OCI-LY7 (cell line): ENCODE measurements around the gene TADA2B. TPM values are rescaled to one million over a fixed set of nuclear protein-coding genes. Genes with fewer than 3 reads are reported as not detected.
A peak's percentile ranks its signal among the peaks of the same experiment; 100 is the strongest.

ENCODE experiments used
- BruUV-seq: library from RNA; stranded (reverse); fragments of 400-500 nt; replicated peaks from 2 replicates; lab custom pipeline; 2021; lab: Mats Ljungman, UMichigan
- CTCF ChIA-PET: fragments of 300-600 bp; sonication (Branson Sonifier 250); formaldehyde crosslinking; loops from one replicate; lab custom pipeline; 2022; ENCODE audit warnings: antibody characterized with exemption; ENCODE audit not compliant: unreplicated experiment; lab: Charles Lee
- POLR2A ChIA-PET: fragments of 300-600 bp; sonication (Branson Sonifier 250); formaldehyde crosslinking; loops from one replicate; lab custom pipeline; 2022; ENCODE audit warnings: antibody characterized with exemption; lab: Charles Lee
- DNase-seq: peaks from one replicate; pipeline ENCODE4 v3.0.0-alpha.2; 2015; ENCODE audit warnings: low spot score
- H2AFZ ChIP-seq: fragments of 200-600 bp; sonication (generic), shearing (Covaris generic); 2 replicates; pipeline ENCODE4 v1.6.1; 2014; ENCODE audit warnings: mild to moderate bottlenecking, antibody characterized with exemption, low read length, moderate library complexity
- H3K27ac ChIP-seq: fragments of 200-600 bp; sonication (generic); 2 replicates; pipeline ENCODE4 v1.5.1; 2014; ENCODE audit warnings: mixed run types, low read depth, mild to moderate bottlenecking, moderate library complexity, low read length, inconsistent platforms; ENCODE audit not compliant: poor library complexity, severe bottlenecking
- H3K36me3 ChIP-seq: fragments of 200-600 bp; sonication (generic); 2 replicates; pipeline ENCODE4 v1.6.1; 2014; ENCODE audit warnings: mild to moderate bottlenecking, antibody characterized with exemption, low read length, moderate library complexity, mixed read lengths; ENCODE audit not compliant: insufficient read depth
- H3K4me1 ChIP-seq: fragments of 200-600 bp; sonication (generic); 2 replicates; pipeline ENCODE4 v1.5.1; 2014; ENCODE audit warnings: mild to moderate bottlenecking, low read length; ENCODE audit not compliant: insufficient read depth, poor library complexity, severe bottlenecking
- H3K4me2 ChIP-seq: fragments of 200-600 bp; sonication (generic); 2 replicates; pipeline ENCODE4 v1.6.1; 2014; ENCODE audit warnings: mild to moderate bottlenecking, low read length
- H3K4me3 ChIP-seq: fragments of 200-600 bp; sonication (generic); 2 replicates; pipeline ENCODE4 v1.5.1; 2014; ENCODE audit warnings: mild to moderate bottlenecking, low read depth, low read length; ENCODE audit not compliant: poor library complexity, severe bottlenecking
- H3K79me2 ChIP-seq: fragments of 200-600 bp; sonication (generic); 2 replicates; pipeline ENCODE4 v1.6.1; 2016; ENCODE audit warnings: low read depth, mild to moderate bottlenecking, low read length, moderate library complexity, mixed read lengths; ENCODE audit not compliant: insufficient read depth
- H3K9me2 ChIP-seq: fragments of 200-600 bp; sonication (generic); 2 replicates; pipeline ENCODE4 v1.6.1; 2016; ENCODE audit warnings: mild to moderate bottlenecking, low read length, mixed read lengths; ENCODE audit not compliant: insufficient read depth
- H3K9me3 ChIP-seq: fragments of 200-600 bp; sonication (generic); 2 replicates; pipeline ENCODE4 v1.6.1; 2014; ENCODE audit warnings: mild to moderate bottlenecking, mixed run types, low read length, mixed read lengths
- H4K20me1 ChIP-seq: fragments of 200-600 bp; sonication (generic); 2 replicates; pipeline ENCODE4 v1.6.1; 2014; ENCODE audit warnings: mild to moderate bottlenecking, antibody characterized with exemption, low read length, moderate library complexity, mixed read lengths; ENCODE audit not compliant: insufficient read depth
- EZH2phosphoT487 ChIP-seq: fragments of 200-600 bp; sonication (generic); IDR thresholded peaks from 2 replicates; pipeline ENCODE4 v1.6.1; 2018; ENCODE audit warnings: low read depth, borderline replicate concordance, mild to moderate bottlenecking, mixed run types, antibody characterized with exemption, low read length, moderate library complexity, mixed read lengths
- intact Hi-C: fragments of 100-400 bp; cut with micrococcal nuclease; formaldehyde crosslinking; loops from one replicate; pipeline ENCODE4 v1.10.0; 2022; ENCODE audit not compliant: unreplicated experiment
- total RNA-seq, 2 experiments: library from RNA; depleted of rRNA in 1 of 2; stranded (reverse); fragments of >200 nt in 1 of 2; shearing (Covaris generic) in 1 of 2; gene quantifications; 2 replicates each; pipeline ENCODE4 v1.2.3, GENCODE V29; 2014 to 2022
- TF ChIP-seq, protein P1 (sequence below): fragments of 200-600 bp; sonication (generic); conservative IDR thresholded peaks from 2 replicates; pipeline ENCODE4 v1.5.1; 2014; ENCODE audit warnings: mild to moderate bottlenecking, antibody characterized with exemption, low read length, moderate library complexity, mixed read lengths

The TADA2B gene
- total RNA-seq, 2 experiments from 2014 or later: 9.9 to 20.2 TPM

- no peaks in the 10 kb centered on the region for H3K9me3 ChIP-seq
- no peak for TF ChIP-seq EZH2phosphoT487
- TF ChIP-seq, protein P1, sequence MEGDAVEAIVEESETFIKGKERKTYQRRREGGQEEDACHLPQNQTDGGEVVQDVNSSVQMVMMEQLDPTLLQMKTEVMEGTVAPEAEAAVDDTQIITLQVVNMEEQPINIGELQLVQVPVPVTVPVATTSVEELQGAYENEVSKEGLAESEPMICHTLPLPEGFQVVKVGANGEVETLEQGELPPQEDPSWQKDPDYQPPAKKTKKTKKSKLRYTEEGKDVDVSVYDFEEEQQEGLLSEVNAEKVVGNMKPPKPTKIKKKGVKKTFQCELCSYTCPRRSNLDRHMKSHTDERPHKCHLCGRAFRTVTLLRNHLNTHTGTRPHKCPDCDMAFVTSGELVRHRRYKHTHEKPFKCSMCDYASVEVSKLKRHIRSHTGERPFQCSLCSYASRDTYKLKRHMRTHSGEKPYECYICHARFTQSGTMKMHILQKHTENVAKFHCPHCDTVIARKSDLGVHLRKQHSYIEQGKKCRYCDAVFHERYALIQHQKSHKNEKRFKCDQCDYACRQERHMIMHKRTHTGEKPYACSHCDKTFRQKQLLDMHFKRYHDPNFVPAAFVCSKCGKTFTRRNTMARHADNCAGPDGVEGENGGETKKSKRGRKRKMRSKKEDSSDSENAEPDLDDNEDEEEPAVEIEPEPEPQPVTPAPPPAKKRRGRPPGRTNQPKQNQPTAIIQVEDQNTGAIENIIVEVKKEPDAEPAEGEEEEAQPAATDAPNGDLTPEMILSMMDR: peak; percentile 94
- H2AFZ ChIP-seq: peak overlapping the region; percentile 35; the same call in 1 of the 2 replicates
- peaks cover 4% of the 10 kb centered on the region; the same call in 1 of the 2 replicates for H3K36me3 ChIP-seq
- peak; percentile 84 for DNase-seq
- H3K9me2 ChIP-seq: no peaks in the 10 kb centered on the region
- H3K4me2 ChIP-seq: peak overlapping the region; percentile 23
- peaks cover 19% of the 10 kb centered on the region for H3K79me2 ChIP-seq
- H3K27ac ChIP-seq: no peak overlapping the region
- no peak overlapping the region for H3K4me3 ChIP-seq
- POLR2A ChIA-PET: interaction anchor here (0.6 to 1.2 kb wide), 4 partner anchors 32 to 162 kb away, joined by 3 to 8 read pairs (median 3); partner anchors contain the start of gene TBC1D14
- H3K4me1 ChIP-seq: peaks cover 21% of the 10 kb centered on the region
- CTCF ChIA-PET: interaction anchor here (0.5 to 1.5 kb wide), 5 partner anchors 27 to 353 kb away, joined by 3 to 5 read pairs (median 3); no protein-coding TSS in a partner anchor
- intact Hi-C loops: loop anchor here (1.0 kb wide), 2 partner anchors 28 to 351 kb away; partner anchors contain the start of gene TADA2B
- no TSS peak for BruUV-seq
- H4K20me1 ChIP-seq: peaks cover 12% of the 10 kb centered on the region; the same call in 1 of the 2 replicates
Measured at GRCh38 chr4:7070729-7071511, 27.7 kb downstream of the TADA2B start.

DNA sequence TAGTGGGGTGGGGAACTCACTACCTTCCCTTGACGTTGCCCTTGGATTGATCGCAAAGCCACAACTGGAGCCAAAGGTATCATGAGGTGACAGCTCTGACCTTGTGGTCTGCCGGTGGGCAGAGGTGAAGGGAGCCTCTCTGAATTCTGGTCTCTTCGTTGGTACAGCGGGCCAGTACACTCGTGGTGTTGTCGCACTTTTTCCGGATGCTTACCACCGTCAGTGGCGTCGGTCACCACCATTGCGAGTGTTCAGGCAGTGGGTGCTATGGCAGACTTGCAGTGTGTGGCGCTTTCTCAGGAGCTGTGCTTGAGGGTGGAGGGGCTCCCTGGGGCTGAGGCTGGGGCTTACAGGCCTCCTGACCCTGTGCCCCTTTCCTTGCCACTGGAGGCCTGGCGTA, 29.9 kb downstream of the TADA2B start:
- ChIA-PET POLR2A (no interaction called here), CTCF (no interaction called here)
- Histone ChIP-seq H2AFZ (no peak overlapping the region), H3K79me2 (no peaks in the 10 kb centered on the region), H3K27ac (no peak overlapping the region), H3K4me1 (peaks cover 11% of the 10 kb centered on the region), H3K4me3 (no peak overlapping the region), H3K4me2 (no peak overlapping the region), H3K9me2 (no peaks in the 10 kb centered on the region), H3K9me3 (no peaks in the 10 kb centered on the region), H4K20me1 (no peaks in the 10 kb centered on the region), H3K36me3 (no peaks in the 10 kb centered on the region)
- intact Hi-C loops: no loop called here
- TF ChIP-seq, protein P1: no peak
- no peak for TF ChIP-seq EZH2phosphoT487
- BruUV-seq: no TSS peak
- DNase-seq: no peak
